AG10803 (cell line): ENCODE results near the gene CABP4.
A peak's percentile ranks its signal among the peaks of the same experiment; 100 is the strongest.
"Not testable (repeated sequence)": the region's sequence is repeated elsewhere in the genome, so short reads cannot be mapped to it uniquely, and the experiment has no call there.

ENCODE experiments used
- DNase-seq: peaks from one replicate; pipeline ENCODE4 v3.0.0; 2010; ENCODE audit warnings: low read depth
- H3K4me3 ChIP-seq: 2 replicates; pipeline ENCODE4 v1.5.1; 2011; ENCODE audit warnings: mild to moderate bottlenecking, low read length, control low read depth
- TF ChIP-seq, protein P1 (sequence below): conservative IDR thresholded peaks from 2 replicates; pipeline ENCODE4 v1.5.1; 2011; ENCODE audit warnings: mild to moderate bottlenecking, low read length, control low read depth, inconsistent platforms

CABP4 gene

DNA sequence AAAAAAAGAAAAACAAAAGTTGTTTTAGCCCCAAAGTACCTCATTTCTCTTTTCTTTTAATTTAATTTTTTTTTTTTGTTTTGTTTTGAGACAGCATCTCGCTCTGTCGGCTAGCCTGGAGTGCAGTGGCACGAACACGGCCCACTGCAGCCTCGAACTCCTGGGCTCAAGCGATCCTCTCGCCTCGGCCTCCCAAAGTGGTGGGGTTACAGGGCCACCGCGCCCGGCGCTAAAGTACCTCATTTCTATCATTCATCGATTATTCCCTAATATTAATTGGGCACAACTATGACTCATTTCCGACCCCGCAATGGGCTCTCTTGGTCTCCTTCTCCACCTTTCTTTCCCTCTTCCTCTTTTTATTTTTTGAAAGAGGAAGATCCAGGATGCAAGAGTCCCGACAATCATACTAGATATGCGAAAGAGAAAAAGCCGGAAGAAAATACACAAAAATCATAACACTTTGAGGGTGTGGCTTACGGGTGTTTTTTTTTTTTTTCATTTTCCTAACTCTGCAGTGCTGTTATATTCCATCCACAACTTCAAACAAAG is 27.2 kb downstream of the CABP4 start:
- TF ChIP-seq, protein P1, sequence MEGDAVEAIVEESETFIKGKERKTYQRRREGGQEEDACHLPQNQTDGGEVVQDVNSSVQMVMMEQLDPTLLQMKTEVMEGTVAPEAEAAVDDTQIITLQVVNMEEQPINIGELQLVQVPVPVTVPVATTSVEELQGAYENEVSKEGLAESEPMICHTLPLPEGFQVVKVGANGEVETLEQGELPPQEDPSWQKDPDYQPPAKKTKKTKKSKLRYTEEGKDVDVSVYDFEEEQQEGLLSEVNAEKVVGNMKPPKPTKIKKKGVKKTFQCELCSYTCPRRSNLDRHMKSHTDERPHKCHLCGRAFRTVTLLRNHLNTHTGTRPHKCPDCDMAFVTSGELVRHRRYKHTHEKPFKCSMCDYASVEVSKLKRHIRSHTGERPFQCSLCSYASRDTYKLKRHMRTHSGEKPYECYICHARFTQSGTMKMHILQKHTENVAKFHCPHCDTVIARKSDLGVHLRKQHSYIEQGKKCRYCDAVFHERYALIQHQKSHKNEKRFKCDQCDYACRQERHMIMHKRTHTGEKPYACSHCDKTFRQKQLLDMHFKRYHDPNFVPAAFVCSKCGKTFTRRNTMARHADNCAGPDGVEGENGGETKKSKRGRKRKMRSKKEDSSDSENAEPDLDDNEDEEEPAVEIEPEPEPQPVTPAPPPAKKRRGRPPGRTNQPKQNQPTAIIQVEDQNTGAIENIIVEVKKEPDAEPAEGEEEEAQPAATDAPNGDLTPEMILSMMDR = no peak
- no peak for DNase-seq
- H3K4me3 ChIP-seq = peak overlapping the region; percentile 83

DNA sequence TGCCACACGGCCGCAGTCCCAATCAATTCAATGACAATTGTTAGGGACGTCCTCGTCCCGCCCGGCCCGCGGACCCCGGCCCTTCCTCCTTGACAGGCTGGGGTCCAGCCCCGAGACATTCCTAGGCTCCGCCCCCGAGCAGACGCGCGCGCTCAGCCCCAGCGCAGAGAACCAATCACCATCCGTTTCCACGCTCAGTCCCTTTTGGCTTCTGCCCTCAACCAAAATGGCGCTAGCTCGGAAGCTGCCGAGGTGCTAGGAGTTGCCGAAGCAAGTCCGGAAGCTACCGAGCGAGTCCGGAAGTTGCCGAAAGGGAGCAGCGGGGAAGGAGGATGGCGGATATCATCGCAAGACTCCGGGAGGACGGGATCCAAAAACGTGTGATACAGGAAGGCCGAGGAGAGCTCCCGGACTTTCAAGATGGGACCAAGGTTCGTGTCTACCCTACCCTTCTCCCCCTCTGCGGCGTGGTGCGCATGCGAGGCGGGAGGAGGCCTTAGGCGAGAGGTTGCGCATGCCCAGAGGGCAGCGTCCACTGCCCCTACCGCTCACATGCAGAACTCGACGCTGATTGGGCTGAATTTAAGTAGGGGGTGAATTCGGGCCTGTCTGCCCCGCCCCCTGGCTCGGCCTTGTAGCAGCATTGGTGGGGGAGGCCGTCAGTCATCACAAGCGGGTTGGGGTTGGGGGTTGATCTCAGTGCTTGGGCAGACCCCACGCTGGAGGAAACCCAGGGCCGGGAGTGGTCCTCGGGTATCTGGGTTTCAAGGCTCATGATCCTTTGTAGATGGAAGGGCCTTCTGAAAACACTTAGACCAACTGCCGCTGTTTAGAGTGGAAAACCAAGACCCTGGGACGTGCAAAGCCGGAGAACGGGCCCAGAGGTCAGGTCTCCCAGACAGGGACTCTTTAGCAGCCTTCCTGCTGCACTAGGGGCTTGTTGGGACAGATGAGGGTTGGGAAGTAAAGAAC is 28.0 kb downstream of the CABP4 start, which contains the start of gene AIP:
TSS of gene AIP (plus strand) at position 200 of the 972 bp plus-strand sequence. CDS start at position 333, 133 bp downstream.
- H3K4me3 ChIP-seq = peak within 1 kb of the TSS; percentile 83
- peak; percentile 96 for DNase-seq
- TF ChIP-seq, protein P1 = peak; percentile 24; the same call in 1 of the 2 replicates

DNA sequence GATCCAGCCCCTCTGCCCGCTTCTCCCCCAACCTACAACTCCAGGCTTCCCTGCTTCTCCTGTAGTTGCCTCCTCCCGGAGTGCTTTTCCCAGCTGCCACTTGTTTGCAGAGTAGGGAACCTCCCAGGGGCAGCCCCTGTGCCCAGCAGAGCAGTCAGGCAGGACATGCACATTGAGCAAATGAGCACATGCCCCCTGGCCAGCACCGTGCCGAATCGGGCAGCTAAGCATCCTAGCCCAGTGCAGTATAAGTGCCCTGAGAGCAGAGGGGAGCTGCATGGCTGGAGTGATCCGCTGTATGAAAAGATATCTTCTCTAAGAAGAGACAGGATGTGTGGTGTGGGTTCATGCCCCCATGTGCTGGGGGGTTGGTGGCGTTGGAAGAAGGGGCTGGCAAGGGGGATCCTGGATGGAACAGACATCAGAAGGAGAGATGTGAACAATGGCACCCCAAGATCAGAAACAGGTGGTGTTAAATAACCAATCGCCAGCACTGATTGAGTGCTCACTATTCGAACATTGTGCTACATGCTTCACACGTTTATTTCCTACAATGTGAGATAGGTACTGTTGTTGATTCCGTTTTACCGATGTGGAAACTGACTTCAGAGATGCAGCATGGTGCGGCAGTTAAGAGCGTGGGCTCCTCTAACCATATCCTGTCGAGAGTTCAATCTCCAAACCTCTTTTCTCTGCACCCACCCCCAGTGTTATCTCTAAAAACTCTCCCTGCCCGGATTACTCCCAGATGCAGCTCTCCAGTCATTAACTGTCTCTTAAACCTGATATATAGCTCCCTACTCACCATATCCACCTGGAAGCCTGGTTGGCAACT is 28.9 kb downstream of the CABP4 start:
- TF ChIP-seq, protein P1 = no peak
- no peak for DNase-seq
- H3K4me3 ChIP-seq = peak overlapping the region; percentile 83; the same call in 1 of the 2 replicates

DNA sequence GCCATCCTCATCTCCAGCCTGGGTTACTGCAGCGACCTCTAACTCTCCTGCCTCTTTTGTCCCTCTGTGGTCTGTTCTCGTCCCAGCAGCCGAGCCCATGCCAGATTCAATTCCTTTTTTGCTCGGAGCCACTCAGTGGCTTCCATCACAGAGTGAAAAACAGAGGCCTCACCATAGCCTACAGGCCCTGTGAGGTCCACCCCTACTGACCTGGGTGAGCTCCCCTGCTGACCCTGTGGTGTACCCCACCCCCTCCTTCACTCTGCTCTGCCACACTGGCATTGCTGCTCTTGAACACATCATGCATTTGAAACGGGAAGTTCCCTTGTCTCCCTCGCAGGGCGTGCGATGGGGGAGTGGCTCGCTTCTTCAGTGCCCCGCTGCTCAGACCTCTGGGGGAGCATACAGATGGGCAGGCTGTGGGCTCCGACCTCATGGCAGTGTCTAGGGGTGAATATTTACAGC is 29.7 kb downstream of the CABP4 start:
- DNase-seq = no peak
- TF ChIP-seq, protein P1 = no peak
- H3K4me3 ChIP-seq = no peak overlapping the region

DNA sequence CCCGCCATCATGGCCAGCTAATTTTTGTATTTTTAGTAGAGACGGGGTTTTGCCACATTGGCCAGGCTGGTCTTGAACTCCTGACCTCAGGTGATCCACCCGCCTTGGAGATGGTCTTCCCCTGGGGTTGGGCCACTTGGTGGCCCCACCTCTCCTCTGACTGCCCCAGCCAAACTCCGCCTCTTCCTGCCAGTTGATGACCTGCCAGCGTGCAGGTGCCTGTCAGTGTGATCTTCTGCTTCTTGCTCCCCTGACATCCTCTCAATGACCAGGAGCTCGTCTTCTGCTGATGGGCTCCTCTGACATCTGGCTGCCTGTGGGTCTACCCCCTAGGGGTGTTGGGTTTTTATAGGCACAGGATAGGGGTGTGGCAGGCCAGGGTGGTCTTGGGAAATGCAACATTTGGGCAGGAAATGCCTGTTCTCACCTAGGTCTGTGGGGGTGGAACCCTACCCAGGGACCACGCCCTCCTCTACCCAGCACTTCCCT is 30.8 kb downstream of the CABP4 start:
- not testable (repeated sequence) for H3K4me3 ChIP-seq, DNase-seq

DNA sequence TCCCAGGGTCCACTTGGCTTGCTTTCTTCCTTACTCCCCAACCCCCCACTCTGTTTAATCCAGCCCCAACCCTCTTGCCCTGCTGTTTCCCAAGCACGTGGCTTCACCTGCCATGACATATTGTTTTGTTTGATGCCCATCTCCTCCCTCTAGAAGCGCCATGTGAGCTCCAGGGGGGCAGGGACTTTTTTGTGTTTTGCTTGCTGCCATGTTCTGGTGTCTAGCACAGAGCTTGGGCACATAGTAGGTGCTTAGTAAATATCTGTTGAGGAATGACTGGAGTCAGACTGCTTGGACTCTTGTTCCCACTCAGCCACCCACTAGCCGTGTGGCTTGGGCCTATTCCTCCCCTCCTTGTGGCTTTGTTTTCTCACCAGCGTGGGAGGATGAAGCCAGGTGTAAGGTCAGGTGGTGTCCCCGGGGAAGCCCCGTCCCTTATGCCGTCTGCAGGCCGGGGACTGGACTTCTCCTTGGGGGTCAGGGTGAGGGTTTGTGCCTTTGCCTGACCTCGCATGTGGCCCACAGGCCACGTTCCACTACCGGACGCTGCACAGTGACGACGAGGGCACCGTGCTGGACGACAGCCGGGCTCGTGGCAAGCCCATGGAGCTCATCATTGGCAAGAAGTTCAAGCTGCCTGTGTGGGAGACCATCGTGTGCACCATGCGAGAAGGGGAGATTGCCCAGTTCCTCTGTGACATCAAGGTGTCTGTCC is 31.5 kb downstream of the CABP4 start:
- TF ChIP-seq, protein P1 = no peak
- no peak overlapping the region for H3K4me3 ChIP-seq
- no peak for DNase-seq
